Fibroblast of lung (primary cell): ENCODE results near the gene GPC3. TPM values are rescaled to one million over a fixed set of nuclear protein-coding genes. Genes with fewer than 3 reads are reported as not detected.
"Not testable (repeated sequence)": the region's sequence is repeated elsewhere in the genome, so short reads cannot be mapped to it uniquely, and the experiment has no call there.

Source experiments
- DNase-seq, 2 donors: peaks; one replicate each; pipeline versions ENCODE4 v3.0.0 to v3.0.0-alpha.2; 2010; ENCODE audit warnings: low read depth in 2 of 2
- H2AFZ ChIP-seq: 2 replicates; pipeline ENCODE4 v1.5.1; 2012; ENCODE audit warnings: low read length, control low read depth, inconsistent platforms
- H3K27ac ChIP-seq: 2 replicates; pipeline ENCODE4 v1.5.1; 2011; ENCODE audit warnings: low read length, control low read depth; ENCODE audit not compliant: insufficient read depth
- H3K27me3 ChIP-seq: 2 replicates; pipeline ENCODE4 v1.5.1; 2011; ENCODE audit warnings: mild to moderate bottlenecking, low read length; ENCODE audit not compliant: control insufficient read depth, insufficient read depth
- H3K36me3 ChIP-seq: 2 replicates; pipeline ENCODE4 v1.5.1; 2011; ENCODE audit warnings: low read length; ENCODE audit not compliant: control insufficient read depth, insufficient read depth
- H3K4me1 ChIP-seq: 2 replicates; pipeline ENCODE4 v1.5.1; 2011; ENCODE audit warnings: low read length; ENCODE audit not compliant: control insufficient read depth, insufficient read depth; ENCODE audit errors: extremely low read depth
- H3K4me2 ChIP-seq: 2 replicates; pipeline ENCODE4 v1.5.1; 2011; ENCODE audit warnings: low read length, control low read depth; ENCODE audit not compliant: insufficient read depth; ENCODE audit errors: extremely low read depth
- H3K4me3 ChIP-seq, 4 experiments: fragments of 200-600 bp in 1 of 4; sonication (generic) in 1 of 4; replicated peaks in 1 of 4; 2 replicates each; pipeline ENCODE4 v1.5.1; 2011 to 2016; ENCODE audit warnings: low read length in 4 of 4, low read depth in 3 of 4, mild to moderate bottlenecking in 3 of 4, control low read depth in 2 of 4, inconsistent platforms in 1 of 4, mixed read lengths in 1 of 4; ENCODE audit not compliant: insufficient read depth in 1 of 4; ENCODE audit errors: control extremely low read depth in 1 of 4
- H3K79me2 ChIP-seq: 2 replicates; pipeline ENCODE4 v1.5.1; 2012; ENCODE audit warnings: mild to moderate bottlenecking, low read length, inconsistent platforms; ENCODE audit not compliant: control insufficient read depth, insufficient read depth
- H3K9ac ChIP-seq: 2 replicates; pipeline ENCODE4 v1.5.1; 2011; ENCODE audit warnings: mild to moderate bottlenecking, low read length, control low read depth; ENCODE audit not compliant: insufficient read depth
- H3K9me3 ChIP-seq: 2 replicates; pipeline ENCODE4 v1.5.1; 2012; ENCODE audit warnings: low read depth, low read length; ENCODE audit not compliant: control insufficient read depth, insufficient read depth
- H4K20me1 ChIP-seq: 2 replicates; pipeline ENCODE4 v1.5.1; 2011; ENCODE audit warnings: low read length; ENCODE audit not compliant: control insufficient read depth, insufficient read depth; ENCODE audit errors: extremely low read depth
- EZH2 ChIP-seq: IDR thresholded peaks from 2 replicates; pipeline ENCODE4 v1.5.1; 2012; ENCODE audit warnings: low read length, control low read depth, mild to moderate bottlenecking; ENCODE audit errors: missing control alignments
- polyA plus RNA-seq, 2 donors: library from polyadenylated mRNA; depleted of rRNA in 1 of 2; stranded (reverse) in 1 of 2; unstranded in 1 of 2; fragments of >200 nt; gene quantifications; 2 replicates each; pipeline ENCODE4 v1.2.1, GENCODE V29; 2011 to 2012; ENCODE audit warnings: missing spikeins in 1 of 2
- total RNA-seq: library from RNA; depleted of rRNA; stranded (reverse); fragments of >200 nt; gene quantifications from 2 replicates; pipeline ENCODE4 v1.2.1, GENCODE V29; 2014
- TF ChIP-seq, protein P1 (sequence below), 2 donors: IDR thresholded peaks in 1 of 2; conservative IDR thresholded peaks in 1 of 2; 1 replicate in 1 of 2; 2 replicates in 1 of 2; pipeline ENCODE4 v1.5.1; 2011 to 2012; ENCODE audit warnings: low read length in 2 of 2, control low read depth in 1 of 2, inconsistent platforms in 1 of 2, low read depth in 1 of 2, mild to moderate bottlenecking in 1 of 2

GPC3 gene
- total and polyA plus RNA-seq, 2 donors (not counting 1 experiment from before 2014, with no cell fraction given): 6.4 to 7.1 TPM

- Histone ChIP-seq H3K36me3 (no peaks in the 10 kb centered on the region), H4K20me1 (no peaks in the 10 kb centered on the region), H3K4me1 (no peaks in the 10 kb centered on the region), H3K4me2 (no peak overlapping the region), H3K9me3 (no peaks in the 10 kb centered on the region), H3K4me3 (no peak overlapping the region), H3K27me3 (no peaks in the 10 kb centered on the region), H3K79me2 (no peaks in the 10 kb centered on the region), H3K27ac (no peak overlapping the region), H2AFZ (no peak overlapping the region), H3K9ac (no peak overlapping the region)
- DNase-seq: no peak
- TF ChIP-seq, protein P1, sequence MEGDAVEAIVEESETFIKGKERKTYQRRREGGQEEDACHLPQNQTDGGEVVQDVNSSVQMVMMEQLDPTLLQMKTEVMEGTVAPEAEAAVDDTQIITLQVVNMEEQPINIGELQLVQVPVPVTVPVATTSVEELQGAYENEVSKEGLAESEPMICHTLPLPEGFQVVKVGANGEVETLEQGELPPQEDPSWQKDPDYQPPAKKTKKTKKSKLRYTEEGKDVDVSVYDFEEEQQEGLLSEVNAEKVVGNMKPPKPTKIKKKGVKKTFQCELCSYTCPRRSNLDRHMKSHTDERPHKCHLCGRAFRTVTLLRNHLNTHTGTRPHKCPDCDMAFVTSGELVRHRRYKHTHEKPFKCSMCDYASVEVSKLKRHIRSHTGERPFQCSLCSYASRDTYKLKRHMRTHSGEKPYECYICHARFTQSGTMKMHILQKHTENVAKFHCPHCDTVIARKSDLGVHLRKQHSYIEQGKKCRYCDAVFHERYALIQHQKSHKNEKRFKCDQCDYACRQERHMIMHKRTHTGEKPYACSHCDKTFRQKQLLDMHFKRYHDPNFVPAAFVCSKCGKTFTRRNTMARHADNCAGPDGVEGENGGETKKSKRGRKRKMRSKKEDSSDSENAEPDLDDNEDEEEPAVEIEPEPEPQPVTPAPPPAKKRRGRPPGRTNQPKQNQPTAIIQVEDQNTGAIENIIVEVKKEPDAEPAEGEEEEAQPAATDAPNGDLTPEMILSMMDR (conservative IDR thresholded peaks at IDR 0.05 in 1 of 2, IDR thresholded peaks at IDR 0.05 in 1 of 2; ENCODE audit: low read depth in 1 of 2, low read length in 2 of 2): no peak
- no peak for TF ChIP-seq EZH2
These were observed 6.4 kb upstream of the GPC3 start for GRCh38 chrX:133991814-133992213.

DNA sequence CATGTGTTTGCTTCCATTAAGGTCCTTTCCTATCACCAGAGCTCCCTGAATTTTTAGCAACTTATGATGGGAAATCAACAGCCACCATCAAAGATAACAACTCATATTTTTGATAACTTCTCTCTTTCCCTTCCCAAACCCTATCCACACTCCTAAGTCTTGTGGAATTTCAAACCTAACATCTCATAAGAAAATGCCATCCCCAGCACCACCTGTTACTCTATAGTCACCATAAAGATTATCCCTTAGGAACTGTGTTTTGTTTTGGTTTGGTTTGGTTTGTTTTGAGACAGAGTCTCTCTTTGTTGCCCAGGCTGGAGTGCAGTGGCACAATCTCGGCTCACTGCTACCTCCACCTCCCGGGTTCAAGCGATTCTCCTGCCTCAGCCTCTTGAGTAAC, 5.7 kb upstream of the GPC3 start:
- not testable (repeated sequence) for DNase-seq, H3K79me2 ChIP-seq, H3K27me3 ChIP-seq, H3K4me1 ChIP-seq, H3K9ac ChIP-seq, H2AFZ ChIP-seq, H3K36me3 ChIP-seq, H3K4me2 ChIP-seq, H4K20me1 ChIP-seq, H3K27ac ChIP-seq, H3K4me3 ChIP-seq, H3K9me3 ChIP-seq

GRCh38 chrX:133989993-133990392, 4.6 kb upstream of the GPC3 start:
- H3K4me2 ChIP-seq: no peak overlapping the region
- no peak overlapping the region for H3K4me3 ChIP-seq
- H3K79me2 ChIP-seq: no peaks in the 10 kb centered on the region
- no peak overlapping the region for H3K9ac ChIP-seq
- no peak overlapping the region for H3K27ac ChIP-seq
- no peak overlapping the region for H2AFZ ChIP-seq
- H3K36me3 ChIP-seq: no peaks in the 10 kb centered on the region
- no peaks in the 10 kb centered on the region for H3K9me3 ChIP-seq
- no peaks in the 10 kb centered on the region for H4K20me1 ChIP-seq
- no peaks in the 10 kb centered on the region for H3K4me1 ChIP-seq
- no peak for TF ChIP-seq EZH2
- TF ChIP-seq, protein P1 (conservative IDR thresholded peaks at IDR 0.05 in 1 of 2, IDR thresholded peaks at IDR 0.05 in 1 of 2; ENCODE audit: low read depth in 1 of 2, low read length in 2 of 2): no peak
- DNase-seq: no peak
- peaks cover 1% of the 10 kb centered on the region for H3K27me3 ChIP-seq

- H3K4me2 ChIP-seq: no peak overlapping the region
- no peaks in the 10 kb centered on the region for H3K4me1 ChIP-seq
- H3K9me3 ChIP-seq: no peaks in the 10 kb centered on the region
- no peak overlapping the region for H3K9ac ChIP-seq
- peaks cover 4% of the 10 kb centered on the region for H3K27me3 ChIP-seq
- TF ChIP-seq, protein P1 (conservative IDR thresholded peaks at IDR 0.05 in 1 of 2, IDR thresholded peaks at IDR 0.05 in 1 of 2; ENCODE audit: low read depth in 1 of 2, low read length in 2 of 2): no peak
- TF ChIP-seq EZH2: no peak
- no peaks in the 10 kb centered on the region for H3K79me2 ChIP-seq
- no peak overlapping the region for H3K27ac ChIP-seq
- no peaks in the 10 kb centered on the region for H4K20me1 ChIP-seq
- no peak for DNase-seq
- H2AFZ ChIP-seq: no peak overlapping the region
- no peaks in the 10 kb centered on the region for H3K36me3 ChIP-seq
- no peak overlapping the region for H3K4me3 ChIP-seq
These were observed 4.1 kb upstream of the GPC3 start for GRCh38 chrX:133989490-133989889.
